ENCODE results near the gene TP53AIP1. TPM values are rescaled to one million over a fixed set of nuclear protein-coding genes. Genes with fewer than 3 reads are reported as not detected.
A peak's percentile ranks its signal among the peaks of the same experiment; 100 is the strongest.

The TP53AIP1 gene, protein sequence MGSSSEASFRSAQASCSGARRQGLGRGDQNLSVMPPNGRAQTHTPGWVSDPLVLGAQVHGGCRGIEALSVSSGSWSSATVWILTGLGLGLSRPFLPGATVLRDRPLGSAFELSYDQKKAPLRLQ
- 0.05 TPM for polyA plus RNA-seq (2013)

DNA sequence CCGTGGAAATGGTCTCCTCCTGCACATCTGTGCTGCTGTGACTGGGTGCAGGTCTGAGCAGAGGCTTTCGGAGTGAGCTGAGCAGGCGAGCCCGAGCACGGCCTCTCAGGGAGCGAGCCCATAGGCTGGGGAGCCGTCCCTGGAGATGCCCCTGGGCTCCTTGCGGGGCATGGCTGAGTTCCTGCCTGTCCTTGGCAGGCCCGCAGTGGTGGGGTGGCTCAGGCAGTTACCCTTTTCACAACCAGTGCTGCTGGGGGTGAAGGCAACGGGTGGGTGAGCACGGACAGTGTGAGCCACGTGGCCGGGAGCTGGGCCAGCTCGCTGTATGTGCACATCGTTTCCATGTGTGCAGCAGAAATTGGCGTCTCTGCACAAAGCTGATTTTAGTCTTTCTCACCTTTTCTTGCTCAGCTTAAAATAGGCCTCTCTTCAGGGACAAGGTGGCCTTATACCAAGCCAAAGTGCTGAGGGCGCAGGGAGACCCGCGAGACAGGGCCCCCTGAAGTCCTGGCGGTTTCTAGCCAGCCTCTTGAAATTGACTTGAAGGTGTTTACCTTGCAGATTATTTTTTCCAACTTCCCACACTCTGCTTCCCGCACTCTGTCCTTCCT, at the start of gene TP53AIP1:
Gene TP53AIP1 (minus strand): TSS at position 55 of the 611 bp plus-strand sequence. CDS start 5,053 bp downstream, outside the sequence.
- Histone ChIP-seq H3K27ac (ENCODE audit: insufficient read depth in 1 of 2, low read depth in 1 of 2, low read length in 2 of 2, poor library complexity in 1 of 2, severe bottlenecking in 2 of 2) (no peak within 1 kb of the TSS), H3K9me3 (ENCODE audit: control extremely low read depth in 1 of 5, control insufficient read depth in 4 of 5, insufficient read depth in 2 of 5, low read depth in 1 of 5, low read length in 4 of 5) (no peaks in the 10 kb centered on the region), H3K4me3 (ENCODE audit: control insufficient read depth in 1 of 7, extremely low read depth in 1 of 7, insufficient read depth in 4 of 7, low read depth in 2 of 7, low read length in 6 of 7) (no peak within 1 kb of the TSS), H3K36me3 (ENCODE audit: control insufficient read depth in 4 of 4, insufficient read depth in 4 of 4, low read length in 3 of 4) (no peaks in the 10 kb centered on the region), H3K4me1 (ENCODE audit: control extremely low read depth in 1 of 4, control insufficient read depth in 4 of 4, insufficient read depth in 4 of 4, low read length in 3 of 4) (no peaks in the 10 kb centered on the region), H3K27me3 (replicated peaks in 2 of 5; ENCODE audit: control insufficient read depth in 4 of 5, insufficient read depth in 5 of 5, low read length in 4 of 5) (peaks cover 0 to 5% (median 0%) of the 10 kb centered on the region in 5 experiments)
- DNase-seq: no peak
- ChIA-PET CTCF (interaction anchor here (1.0 to 34.5 kb wide), 6 partner anchors 11 to 53 kb away, joined by 3 to 640 read pairs (median 12); partner anchors contain the start of gene KCNJ5), POLR2A (interaction anchor here (0.7 kb wide), 1 partner anchor 145 kb away, joined by 3 read pairs; no protein-coding TSS in a partner anchor)
- WGBS (ENCODE audit: insufficient coverage): 97% methylated on average over 20 of the region's 21 CpGs

DNA sequence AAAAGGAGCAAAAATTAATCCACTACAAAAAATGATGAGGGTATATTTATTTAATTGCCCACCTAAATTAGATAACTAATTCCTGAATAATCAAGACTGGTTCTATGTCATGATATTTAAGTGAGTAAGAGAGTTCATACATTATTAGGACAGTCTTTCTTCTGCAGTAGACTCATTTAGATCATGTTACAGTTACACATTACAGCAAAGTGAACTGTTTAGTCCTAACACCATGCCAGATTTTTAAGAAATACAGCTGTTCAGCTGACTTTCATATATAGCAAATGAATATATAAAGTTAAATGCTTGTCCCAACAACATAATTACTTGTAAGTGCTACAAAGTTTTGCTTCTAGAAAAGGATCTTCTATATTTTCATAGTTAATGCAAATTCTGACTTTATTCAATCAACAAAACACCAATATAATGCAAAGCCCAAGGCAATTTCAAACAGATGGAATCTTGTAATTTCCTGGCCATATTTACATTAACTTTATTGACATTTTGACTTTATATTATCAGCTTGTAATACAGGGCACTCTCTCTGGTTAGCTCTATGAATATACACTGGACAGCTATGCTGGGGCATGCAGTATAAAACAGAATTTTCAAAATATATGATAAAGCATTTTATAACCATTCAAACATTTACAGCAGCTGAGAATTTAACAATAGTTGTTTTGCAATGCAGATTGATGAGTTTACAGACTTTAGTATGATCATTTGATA, 45.7 kb upstream of the TP53AIP1 start:
- no peak overlapping the region for H3K27ac ChIP-seq (ENCODE audit: insufficient read depth in 1 of 2, low read depth in 1 of 2, low read length in 2 of 2, poor library complexity in 1 of 2, severe bottlenecking in 2 of 2)
- no peaks in the 10 kb centered on the region for H3K36me3 ChIP-seq (ENCODE audit: control insufficient read depth in 4 of 4, insufficient read depth in 4 of 4, low read length in 3 of 4)
- H3K27me3 ChIP-seq (replicated peaks in 2 of 5; ENCODE audit: control insufficient read depth in 4 of 5, insufficient read depth in 5 of 5, low read length in 4 of 5): no peaks in the 10 kb centered on the region
- no peaks in the 10 kb centered on the region for H3K4me1 ChIP-seq (ENCODE audit: control extremely low read depth in 1 of 4, control insufficient read depth in 4 of 4, insufficient read depth in 4 of 4, low read length in 3 of 4)
- H3K4me3 ChIP-seq (ENCODE audit: control insufficient read depth in 1 of 7, extremely low read depth in 1 of 7, insufficient read depth in 4 of 7, low read depth in 2 of 7, low read length in 6 of 7): no peak overlapping the region
- POLR2A ChIA-PET: no interaction called here
- CTCF ChIA-PET: no interaction called here
- no peak for DNase-seq
- H3K9me3 ChIP-seq (ENCODE audit: control extremely low read depth in 1 of 5, control insufficient read depth in 4 of 5, insufficient read depth in 2 of 5, low read depth in 1 of 5, low read length in 4 of 5): no peaks in the 10 kb centered on the region

DNA sequence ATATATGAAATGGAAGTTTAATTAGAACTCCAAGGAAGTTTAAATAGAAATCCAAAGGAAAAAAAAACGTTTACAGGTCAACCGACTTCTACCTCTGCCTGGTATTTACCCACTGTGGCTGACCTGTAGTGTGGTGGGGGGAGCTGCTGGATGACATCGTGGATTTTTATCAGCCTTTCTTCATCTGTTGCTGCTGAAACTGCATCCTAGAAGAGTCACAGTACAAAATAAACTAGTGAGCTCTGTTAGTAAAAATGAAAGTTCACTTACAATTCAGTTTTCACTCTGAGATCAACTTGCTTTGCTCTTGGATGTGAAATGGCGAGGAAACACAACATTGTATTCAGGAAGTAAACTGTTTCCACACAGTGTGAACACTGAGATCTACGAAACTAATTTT, 43.2 kb upstream of the TP53AIP1 start:
- CTCF ChIA-PET: no interaction called here
- WGBS (ENCODE audit: insufficient coverage): 87% methylated on average over 5 of the region's 5 CpGs
- peak in 1 of 3 donors; percentile 2 for DNase-seq
- Histone ChIP-seq H3K36me3 (ENCODE audit: control insufficient read depth in 4 of 4, insufficient read depth in 4 of 4, low read length in 3 of 4) (peaks cover 0 to 2% (median 0%) of the 10 kb centered on the region in 4 experiments), H3K4me3 (ENCODE audit: control insufficient read depth in 1 of 7, extremely low read depth in 1 of 7, insufficient read depth in 4 of 7, low read depth in 2 of 7, low read length in 6 of 7) (no peak overlapping the region), H3K9me3 (ENCODE audit: control extremely low read depth in 1 of 5, control insufficient read depth in 4 of 5, insufficient read depth in 2 of 5, low read depth in 1 of 5, low read length in 4 of 5) (no peaks in the 10 kb centered on the region), H3K27me3 (replicated peaks in 2 of 5; ENCODE audit: control insufficient read depth in 4 of 5, insufficient read depth in 5 of 5, low read length in 4 of 5) (no peaks in the 10 kb centered on the region), H3K27ac (ENCODE audit: insufficient read depth in 1 of 2, low read depth in 1 of 2, low read length in 2 of 2, poor library complexity in 1 of 2, severe bottlenecking in 2 of 2) (no peak overlapping the region), H3K4me1 (ENCODE audit: control extremely low read depth in 1 of 4, control insufficient read depth in 4 of 4, insufficient read depth in 4 of 4, low read length in 3 of 4) (no peaks in the 10 kb centered on the region)
- POLR2A ChIA-PET: no interaction called here

DNA sequence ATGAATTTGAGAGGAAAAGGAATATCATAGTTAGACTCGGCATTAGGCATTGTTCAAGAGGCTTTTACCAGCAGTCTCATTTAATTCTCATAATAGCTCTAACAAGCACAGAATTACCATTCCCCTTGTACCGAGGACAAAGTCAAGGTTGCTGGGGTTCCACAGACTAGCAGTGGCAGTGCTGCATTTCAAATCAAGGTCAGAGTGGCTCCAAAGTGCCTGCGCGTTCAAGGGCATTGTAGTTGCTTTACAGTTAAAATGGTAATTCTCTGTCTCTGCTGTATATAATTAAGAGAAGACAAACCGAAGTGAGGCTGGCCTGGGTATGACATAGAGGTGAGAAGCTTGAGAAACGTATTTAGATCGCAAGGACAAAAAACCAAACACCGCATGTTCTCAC, 40.4 kb upstream of the TP53AIP1 start:
- no peak overlapping the region for H3K27ac ChIP-seq (ENCODE audit: insufficient read depth in 1 of 2, low read depth in 1 of 2, low read length in 2 of 2, poor library complexity in 1 of 2, severe bottlenecking in 2 of 2)

DNA sequence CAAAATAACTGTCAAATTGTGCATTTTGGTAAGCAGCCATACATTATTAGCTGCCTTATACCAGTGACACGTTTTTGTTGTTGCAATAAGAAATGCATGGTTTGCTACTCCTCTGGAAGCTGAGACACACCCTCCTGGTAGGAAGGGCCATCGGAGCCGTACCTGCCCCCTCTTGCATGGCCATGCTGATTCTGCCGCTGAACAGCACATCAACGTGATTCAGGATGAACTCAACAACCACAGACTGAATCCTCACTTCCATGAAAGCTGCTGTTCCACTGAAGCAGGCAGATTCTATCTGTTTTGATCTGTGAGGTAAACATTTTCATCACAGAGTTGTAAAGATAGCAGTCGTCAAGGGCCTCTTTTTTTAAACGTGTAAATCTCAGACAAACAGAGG, 38.6 kb upstream of the TP53AIP1 start:
- WGBS (ENCODE audit: insufficient coverage): 92% methylated on average over 7 of the region's 7 CpGs
- Histone ChIP-seq H3K9me3 (ENCODE audit: control extremely low read depth in 1 of 5, control insufficient read depth in 4 of 5, insufficient read depth in 2 of 5, low read depth in 1 of 5, low read length in 4 of 5) (no peaks in the 10 kb centered on the region), H3K36me3 (ENCODE audit: control insufficient read depth in 4 of 4, insufficient read depth in 4 of 4, low read length in 3 of 4) (peaks cover 0 to 4% (median under 1%) of the 10 kb centered on the region in 4 experiments), H3K4me3 (ENCODE audit: control insufficient read depth in 1 of 7, extremely low read depth in 1 of 7, insufficient read depth in 4 of 7, low read depth in 2 of 7, low read length in 6 of 7) (no peak overlapping the region), H3K27ac (ENCODE audit: insufficient read depth in 1 of 2, low read depth in 1 of 2, low read length in 2 of 2, poor library complexity in 1 of 2, severe bottlenecking in 2 of 2) (no peak overlapping the region), H3K4me1 (ENCODE audit: control extremely low read depth in 1 of 4, control insufficient read depth in 4 of 4, insufficient read depth in 4 of 4, low read length in 3 of 4) (no peaks in the 10 kb centered on the region), H3K27me3 (replicated peaks in 2 of 5; ENCODE audit: control insufficient read depth in 4 of 5, insufficient read depth in 5 of 5, low read length in 4 of 5) (no peaks in the 10 kb centered on the region)
- DNase-seq: no peak
- POLR2A ChIA-PET: interaction anchor here (1.2 kb wide), 1 partner anchor 199 kb away, joined by 3 read pairs; no protein-coding TSS in a partner anchor
- CTCF ChIA-PET: no interaction called here

More for the DNA sequence above, 40.4 kb upstream of the TP53AIP1 start:
- Histone ChIP-seq H3K27me3 (replicated peaks in 2 of 5; ENCODE audit: control insufficient read depth in 4 of 5, insufficient read depth in 5 of 5, low read length in 4 of 5) (no peaks in the 10 kb centered on the region), H3K36me3 (ENCODE audit: control insufficient read depth in 4 of 4, insufficient read depth in 4 of 4, low read length in 3 of 4) (peaks cover 0 to 4% (median 0%) of the 10 kb centered on the region in 4 experiments), H3K4me1 (ENCODE audit: control extremely low read depth in 1 of 4, control insufficient read depth in 4 of 4, insufficient read depth in 4 of 4, low read length in 3 of 4) (no peaks in the 10 kb centered on the region), H3K9me3 (ENCODE audit: control extremely low read depth in 1 of 5, control insufficient read depth in 4 of 5, insufficient read depth in 2 of 5, low read depth in 1 of 5, low read length in 4 of 5) (no peaks in the 10 kb centered on the region), H3K4me3 (ENCODE audit: control insufficient read depth in 1 of 7, extremely low read depth in 1 of 7, insufficient read depth in 4 of 7, low read depth in 2 of 7, low read length in 6 of 7) (no peak overlapping the region)
- WGBS (ENCODE audit: insufficient coverage): 97% methylated on average over 7 of the region's 8 CpGs
- POLR2A ChIA-PET: no interaction called here
- no peak for DNase-seq
- CTCF ChIA-PET: no interaction called here

DNA sequence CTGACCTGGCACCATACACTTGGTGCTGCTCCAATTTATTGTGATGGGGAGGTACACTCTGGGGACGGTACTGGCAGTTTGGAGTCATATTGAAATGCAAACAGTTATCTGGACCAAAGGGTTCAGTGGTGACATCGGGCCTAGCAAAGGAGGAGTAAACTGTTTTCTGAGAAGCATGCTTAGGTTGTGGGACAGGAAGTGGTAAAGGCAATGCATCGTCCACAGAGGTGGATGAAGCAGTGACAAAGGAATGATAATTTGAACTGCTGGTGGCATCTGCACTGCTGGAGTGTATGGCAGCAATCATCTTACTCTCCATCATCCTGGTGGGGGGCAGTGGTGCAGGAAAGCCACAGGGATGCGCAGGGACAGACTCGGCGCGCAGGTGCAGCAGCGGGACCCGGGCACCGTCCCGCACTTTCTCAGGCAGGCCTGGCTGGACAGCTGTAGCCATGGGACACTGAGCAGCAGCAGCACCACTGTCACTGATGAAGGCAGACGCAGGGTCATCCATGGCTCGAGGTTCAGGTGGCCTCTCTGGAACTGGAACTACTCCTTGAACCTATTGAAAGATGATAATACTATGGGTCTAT, 28.0 kb upstream of the TP53AIP1 start:
- no peak for DNase-seq
- CTCF ChIA-PET: no interaction called here
- WGBS (ENCODE audit: insufficient coverage): 95% methylated on average over 11 of the region's 13 CpGs
- no peak overlapping the region for H3K27ac ChIP-seq (ENCODE audit: insufficient read depth in 1 of 2, low read depth in 1 of 2, low read length in 2 of 2, poor library complexity in 1 of 2, severe bottlenecking in 2 of 2)
- H3K4me3 ChIP-seq (ENCODE audit: control insufficient read depth in 1 of 7, extremely low read depth in 1 of 7, insufficient read depth in 4 of 7, low read depth in 2 of 7, low read length in 6 of 7): no peak overlapping the region
- POLR2A ChIA-PET: no interaction called here
- no peaks in the 10 kb centered on the region for H3K9me3 ChIP-seq (ENCODE audit: control extremely low read depth in 1 of 5, control insufficient read depth in 4 of 5, insufficient read depth in 2 of 5, low read depth in 1 of 5, low read length in 4 of 5)
- H3K36me3 ChIP-seq (ENCODE audit: control insufficient read depth in 4 of 4, insufficient read depth in 4 of 4, low read length in 3 of 4): peaks cover 15 to 47% (median 35%) of the 10 kb centered on the region in 4 experiments
- H3K4me1 ChIP-seq (ENCODE audit: control extremely low read depth in 1 of 4, control insufficient read depth in 4 of 4, insufficient read depth in 4 of 4, low read length in 3 of 4): peaks cover 0 to under 1% (median 0%) of the 10 kb centered on the region in 4 experiments
- H3K27me3 ChIP-seq (replicated peaks in 2 of 5; ENCODE audit: control insufficient read depth in 4 of 5, insufficient read depth in 5 of 5, low read length in 4 of 5): no peaks in the 10 kb centered on the region

DNA sequence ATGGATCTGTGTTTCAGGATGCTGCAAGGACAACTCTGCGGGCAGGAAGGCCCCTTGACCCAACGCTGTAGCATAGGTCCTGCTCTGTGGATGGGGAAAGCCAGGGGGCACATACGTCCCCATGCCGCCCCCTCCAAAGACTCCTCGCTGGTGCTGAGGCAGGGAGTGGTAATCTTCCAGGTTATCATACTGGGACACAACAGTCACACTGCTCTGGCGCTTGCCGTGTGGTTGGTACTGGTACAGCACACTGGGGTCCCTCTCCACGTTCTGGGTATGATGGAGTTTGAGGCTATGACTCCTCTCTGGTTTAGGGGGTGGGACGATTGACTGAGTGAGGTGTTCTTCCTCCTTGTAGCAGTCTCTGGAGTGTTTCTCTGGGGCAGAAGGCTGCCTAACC, 26.2 kb upstream of the TP53AIP1 start:
- H3K4me1 ChIP-seq (ENCODE audit: control extremely low read depth in 1 of 4, control insufficient read depth in 4 of 4, insufficient read depth in 4 of 4, low read length in 3 of 4): peaks cover 0 to 13% (median 3%) of the 10 kb centered on the region in 4 experiments
- 98% methylated on average over 7 of the region's 9 CpGs for WGBS (ENCODE audit: insufficient coverage)
- no peaks in the 10 kb centered on the region for H3K9me3 ChIP-seq (ENCODE audit: control extremely low read depth in 1 of 5, control insufficient read depth in 4 of 5, insufficient read depth in 2 of 5, low read depth in 1 of 5, low read length in 4 of 5)
- ChIA-PET CTCF (no interaction called here), POLR2A (no interaction called here)
- DNase-seq: no peak
- H3K27me3 ChIP-seq (replicated peaks in 2 of 5; ENCODE audit: control insufficient read depth in 4 of 5, insufficient read depth in 5 of 5, low read length in 4 of 5): no peaks in the 10 kb centered on the region
- H3K4me3 ChIP-seq (ENCODE audit: control insufficient read depth in 1 of 7, extremely low read depth in 1 of 7, insufficient read depth in 4 of 7, low read depth in 2 of 7, low read length in 6 of 7): no peak overlapping the region
- H3K27ac ChIP-seq (ENCODE audit: insufficient read depth in 1 of 2, low read depth in 1 of 2, low read length in 2 of 2, poor library complexity in 1 of 2, severe bottlenecking in 2 of 2): no peak overlapping the region
- peaks cover 7 to 37% (median 28%) of the 10 kb centered on the region in 4 experiments for H3K36me3 ChIP-seq (ENCODE audit: control insufficient read depth in 4 of 4, insufficient read depth in 4 of 4, low read length in 3 of 4)

All from common myeloid progenitor, CD34-positive (primary cell).